ENCODE data around the gene KBTBD13.

- peak; percentile 35 to 71 (median 69) for TF ChIP-seq CTCF (IDR thresholded peaks at IDR 0.05)
- TF ChIP-seq POLR2A (IDR thresholded peaks at IDR 0.05): no peak
Observed at GRCh38 chr15:65032801-65033537, 43.6 kb upstream of the KBTBD13 start.
